NCI-H187 (cell line): ENCODE measurements around the gene ID3.
"Not testable (repeated sequence)": the region's sequence is repeated elsewhere in the genome, so short reads cannot be mapped to it uniquely, and the experiment has no call there.

Experiments used
- DNase-seq, 2 experiments: peaks; one replicate each; lab custom pipeline; 2025; lab: John Stamatoyannopoulos, UW

ID3 gene

GRCh38 chr1:23548704-23549143 lies 10.6 kb downstream of the ID3 start:
- peak in 1 of 2 experiments; percentile 32 for DNase-seq

DNA sequence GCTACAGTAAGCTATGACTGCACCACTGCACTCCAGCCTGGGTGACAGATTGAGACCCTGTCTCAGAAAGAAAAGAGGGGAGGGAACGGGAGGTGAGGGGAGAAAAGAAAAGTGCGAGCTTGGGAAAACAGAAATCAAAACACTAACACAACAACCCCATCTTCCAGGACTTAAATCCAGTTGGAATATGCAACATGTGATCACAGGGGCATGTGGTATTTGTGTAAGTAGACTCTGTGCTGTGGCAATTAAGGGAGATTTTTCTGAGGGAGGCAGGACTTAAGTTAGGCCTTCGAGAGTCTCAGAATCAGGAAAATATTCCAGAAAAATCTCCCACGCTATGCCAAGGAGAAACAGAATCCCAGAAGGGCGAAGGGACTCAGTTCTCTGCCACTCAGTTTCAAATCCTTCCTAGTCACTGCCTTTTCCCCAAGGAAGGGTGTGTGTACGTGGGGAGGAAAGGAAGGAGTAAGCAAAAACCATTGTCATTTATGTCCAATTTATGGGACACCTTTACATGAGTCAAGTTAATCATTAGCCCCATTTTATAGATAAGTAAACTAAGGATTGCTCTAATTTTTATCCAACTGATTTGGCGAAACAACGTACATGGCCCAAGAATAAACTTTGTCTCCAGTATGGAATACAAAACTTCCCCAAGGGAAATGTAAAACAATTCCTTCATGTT lies 12.3 kb downstream of the ID3 start:
- DNase-seq, result no peak

GRCh38 chr1:23545851-23546250 lies 13.4 kb downstream of the ID3 start:
- DNase-seq, result no peak

GRCh38 chr1:23544444-23545389 lies 14.6 kb downstream of the ID3 start:
- peak; percentile 53 to 67 for DNase-seq

DNA sequence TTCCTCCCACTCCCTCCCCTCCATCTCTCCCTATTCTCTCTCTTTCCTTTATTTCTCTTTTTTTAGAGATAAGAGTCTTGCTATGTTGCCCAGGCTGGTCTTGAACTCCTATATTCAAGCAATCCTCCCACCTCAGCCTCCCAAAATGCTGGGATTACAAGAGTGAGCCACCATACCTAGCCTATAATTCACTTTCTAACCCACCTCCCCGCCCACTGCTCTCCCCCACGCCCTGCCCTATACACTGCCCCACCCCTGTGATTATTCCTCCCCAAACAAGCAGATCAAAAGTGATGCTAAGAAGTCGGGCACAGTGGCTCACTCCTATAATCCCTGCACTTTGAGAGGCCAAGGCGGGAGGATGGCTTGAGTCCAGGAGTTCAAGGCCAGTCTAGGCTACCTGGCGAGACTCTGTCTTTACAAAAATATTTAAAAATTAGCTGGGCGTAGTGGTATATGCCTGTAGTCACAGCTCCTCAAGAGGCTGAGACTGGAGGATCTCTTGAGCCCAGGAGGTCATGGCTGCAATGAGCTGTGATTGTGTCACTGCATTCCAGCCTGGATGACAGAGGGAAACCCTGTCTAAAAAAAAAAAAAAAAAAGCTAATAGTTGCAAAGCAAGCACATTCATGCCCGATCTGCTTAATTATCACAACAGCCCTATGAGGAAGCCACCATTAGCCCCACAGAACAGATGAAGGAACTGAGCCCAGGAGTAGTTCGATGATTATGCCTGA lies 15.4 kb downstream of the ID3 start:
- DNase-seq, result no peak

GRCh38 chr1:23542940-23543339 lies 16.4 kb downstream of the ID3 start:
- DNase-seq, result not testable (repeated sequence)

DNA sequence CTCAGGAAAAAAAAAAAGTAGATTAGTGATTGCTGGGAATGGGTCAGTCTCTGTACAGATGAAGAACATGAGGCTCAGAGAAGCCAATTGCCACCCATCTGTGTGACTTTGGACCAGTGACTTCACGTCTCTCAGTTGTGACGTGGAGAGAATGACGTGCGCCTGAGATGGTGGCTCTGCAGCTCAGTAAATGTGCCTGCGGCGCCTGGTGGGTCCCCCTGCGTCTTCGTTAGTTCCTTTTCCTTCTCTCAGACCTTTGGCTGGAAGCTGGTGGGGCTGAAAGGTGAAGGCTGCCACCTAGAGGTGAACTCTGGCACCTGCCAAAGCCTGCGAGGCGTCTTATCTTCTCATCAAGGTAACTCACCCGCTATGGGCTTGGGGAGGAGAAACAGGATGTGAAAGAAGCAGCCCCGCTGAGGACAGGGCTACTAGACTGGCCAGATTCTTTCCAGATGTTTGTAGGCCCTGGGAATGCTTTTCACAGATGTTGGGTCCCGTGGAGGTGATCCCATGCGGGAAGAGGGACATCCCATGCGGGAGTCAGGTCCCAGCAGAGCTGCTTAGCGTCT lies 19.5 kb downstream of the ID3 start:
- peak; percentile 80 to 94 for DNase-seq

DNA sequence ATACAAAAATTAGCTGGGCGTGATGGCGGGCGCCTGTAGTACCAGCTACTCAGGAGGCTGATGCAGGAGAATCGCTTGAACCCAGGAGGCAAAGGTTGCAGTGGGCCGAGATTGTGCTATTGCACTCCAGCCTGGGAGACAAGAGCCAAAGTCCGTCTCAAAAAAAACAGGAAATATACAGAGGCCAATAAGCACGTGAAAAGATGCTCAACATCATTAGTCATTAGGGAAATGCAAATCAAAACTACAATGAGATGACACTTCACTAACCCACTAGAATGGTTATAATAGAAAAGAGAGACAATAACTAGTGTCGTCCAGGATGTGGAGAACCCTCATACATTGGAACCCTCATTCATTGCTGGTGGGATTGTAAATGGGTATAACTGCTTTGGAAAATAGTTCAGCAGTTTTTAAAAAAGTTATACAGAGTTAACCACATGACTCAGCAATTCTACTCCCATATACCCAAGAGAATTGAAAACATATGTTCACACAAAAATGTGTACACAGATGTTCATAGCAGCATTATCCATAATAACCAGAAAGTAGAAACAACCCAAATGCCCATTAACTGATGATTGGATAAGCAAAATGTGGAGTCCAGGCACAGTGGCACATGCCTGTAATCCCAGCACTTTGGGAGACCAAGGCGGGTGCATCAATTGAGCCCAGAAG lies 21.9 kb downstream of the ID3 start:
- no peak for DNase-seq

DNA sequence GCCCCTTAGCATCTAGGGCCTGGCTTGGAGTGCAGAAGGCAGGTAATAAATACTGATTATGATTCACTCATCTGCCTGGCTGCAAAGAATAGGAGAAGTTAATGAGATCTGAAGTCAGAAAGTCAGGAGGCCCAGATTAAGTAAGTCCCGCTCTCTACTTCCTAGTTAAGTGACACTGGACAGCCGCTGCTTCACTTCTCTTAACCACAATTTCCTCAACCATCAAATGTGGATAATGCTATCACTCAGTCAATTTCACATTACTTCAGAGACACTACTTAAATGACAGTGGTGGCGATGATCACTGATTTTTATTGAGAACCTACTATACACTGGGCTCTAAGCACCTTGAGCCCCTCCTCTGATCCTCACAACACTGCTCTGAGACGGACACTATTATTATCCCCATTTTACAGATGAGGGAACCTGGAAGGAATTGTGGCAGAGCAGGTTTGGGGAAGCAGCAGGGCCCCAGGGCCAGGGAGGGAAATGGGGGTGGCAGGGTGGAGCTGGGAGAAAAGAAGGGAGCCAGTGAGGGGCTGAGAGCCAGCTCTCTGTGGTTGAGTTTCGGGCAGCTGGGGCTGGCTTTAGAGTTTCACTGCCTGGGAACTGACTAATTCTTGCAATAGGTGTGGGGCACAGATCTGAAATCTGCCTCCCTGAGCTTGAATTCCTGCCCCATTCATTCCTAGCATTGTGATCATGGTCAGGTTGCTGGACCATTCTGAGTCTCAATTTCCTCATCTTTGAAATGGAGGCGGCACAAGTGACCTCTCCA lies 25.9 kb downstream of the ID3 start:
- DNase-seq, result no peak

DNA sequence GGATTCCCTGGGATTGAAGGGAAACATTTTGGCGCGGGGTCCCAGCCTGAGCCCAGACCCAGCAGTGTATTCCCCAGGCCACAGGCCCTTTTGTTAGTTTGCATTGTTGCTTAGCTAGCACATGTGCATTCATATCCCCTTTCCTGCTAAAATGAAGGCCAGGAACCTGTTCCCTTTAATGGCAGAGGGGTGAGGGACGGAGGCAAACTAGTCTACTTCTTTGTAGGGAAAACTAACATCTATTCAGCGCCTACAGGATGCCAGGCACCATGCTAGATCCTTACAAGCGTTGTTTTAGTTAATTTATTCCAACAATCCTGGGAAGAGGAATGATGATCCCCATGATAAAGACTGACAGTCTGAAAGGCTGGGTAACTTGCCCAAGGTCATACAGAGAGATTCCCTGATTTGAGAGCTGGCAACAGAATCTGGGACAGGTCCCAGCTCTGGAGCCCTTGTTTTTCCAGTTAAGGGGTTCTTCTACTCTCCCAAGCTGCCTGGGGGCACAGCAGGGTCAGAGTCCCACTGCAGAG lies 27.7 kb downstream of the ID3 start:
- no peak for DNase-seq

DNA sequence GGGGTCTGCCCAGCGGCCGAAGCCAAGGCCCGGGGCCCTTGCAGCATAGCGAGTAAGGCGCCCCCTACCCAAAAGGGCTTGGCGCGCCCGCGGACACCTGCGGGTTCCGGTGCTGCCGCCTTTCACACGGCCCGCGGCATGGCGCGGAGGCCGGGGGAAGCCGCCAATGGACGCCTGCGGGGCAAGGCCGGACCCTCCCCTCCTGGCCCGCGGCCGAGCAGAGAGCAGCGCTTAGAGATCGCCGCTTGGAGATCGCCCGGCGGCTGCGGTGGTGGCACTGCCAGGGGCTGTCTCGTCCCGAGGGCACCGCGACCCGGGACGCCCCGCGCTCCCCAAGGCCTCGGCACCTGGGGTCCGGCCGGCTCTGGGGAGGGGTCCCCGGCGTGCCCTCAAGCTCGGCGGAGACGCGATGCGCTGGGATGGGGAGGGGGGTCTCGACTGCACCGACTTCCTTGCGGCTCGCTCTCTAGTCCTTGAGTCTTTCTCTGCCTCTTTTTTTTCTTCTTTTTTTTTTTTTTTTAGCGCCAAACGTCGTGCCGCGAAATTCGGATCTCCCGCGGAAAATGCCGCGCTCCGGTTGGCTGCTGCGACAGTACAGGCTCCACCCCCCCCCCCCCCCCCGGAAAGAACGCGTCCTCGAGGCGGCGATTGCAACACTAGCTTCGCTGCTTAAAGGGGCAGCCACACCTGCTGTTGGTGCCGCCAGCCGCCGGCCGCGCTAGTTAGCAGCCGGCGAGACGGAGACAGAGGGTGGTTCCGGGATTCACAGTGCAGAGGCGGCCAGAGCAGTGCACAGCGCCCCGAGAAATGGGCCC lies 28.3 kb downstream of the ID3 start, which contains the start of gene E2F2:
E2F2 (minus strand) TSS at position 487 of the 815 bp plus-strand sequence; CDS start at position 47, 440 bp downstream.
- DNase-seq, result peak; percentile 63 to 77

- no peak for DNase-seq
Observed at GRCh38 chr1:23530087-23530746, 29.1 kb downstream of the ID3 start.

DNA sequence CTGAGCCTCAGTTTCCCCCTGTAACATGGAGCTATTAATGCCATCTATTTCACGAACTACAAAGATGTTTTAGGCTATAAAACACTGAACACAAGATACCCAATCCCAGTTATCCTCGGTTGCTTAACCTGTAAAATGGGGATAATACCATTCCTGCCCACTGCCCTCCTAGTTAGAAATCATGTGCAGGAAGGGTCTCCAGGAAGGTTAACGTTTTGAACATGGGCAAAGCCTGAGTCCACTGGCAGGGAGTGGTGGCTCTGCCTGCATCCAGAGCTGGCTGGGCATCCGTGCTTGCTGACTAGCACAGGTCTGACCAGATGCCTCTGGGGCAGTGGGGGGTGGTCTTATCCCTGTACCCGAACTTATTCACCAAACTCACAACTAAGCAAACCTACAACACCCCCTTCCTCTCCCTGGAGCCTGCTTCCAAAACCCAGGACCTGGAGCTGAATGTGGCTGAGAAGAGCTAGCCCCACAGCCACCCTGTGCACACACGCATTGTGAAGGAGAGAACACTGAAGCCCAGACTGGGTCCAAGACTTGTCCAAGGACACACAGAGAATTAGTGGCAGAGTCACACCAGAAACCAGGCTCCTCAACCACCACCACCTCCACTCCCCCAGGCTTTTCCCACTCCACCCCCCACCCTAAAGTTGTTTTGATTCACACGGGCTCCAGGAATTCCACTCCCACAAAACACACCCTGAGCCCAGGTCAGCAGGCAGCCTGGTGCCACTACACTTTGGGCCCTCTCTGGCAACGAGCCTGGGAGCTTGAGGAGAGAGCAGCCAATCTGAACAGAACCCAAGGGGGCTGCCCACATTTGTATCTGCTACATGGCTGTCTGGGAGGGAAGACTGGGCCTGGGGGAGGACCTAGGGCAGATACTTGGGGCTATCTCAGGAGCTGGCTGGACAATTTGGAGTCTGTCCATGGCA lies 29.9 kb downstream of the ID3 start:
- DNase-seq, result peak in 1 of 2 experiments; percentile 24

GRCh38 chr1:23528250-23528978 lies 30.9 kb downstream of the ID3 start:
- DNase-seq, result peak; percentile 77 to 87

DNA sequence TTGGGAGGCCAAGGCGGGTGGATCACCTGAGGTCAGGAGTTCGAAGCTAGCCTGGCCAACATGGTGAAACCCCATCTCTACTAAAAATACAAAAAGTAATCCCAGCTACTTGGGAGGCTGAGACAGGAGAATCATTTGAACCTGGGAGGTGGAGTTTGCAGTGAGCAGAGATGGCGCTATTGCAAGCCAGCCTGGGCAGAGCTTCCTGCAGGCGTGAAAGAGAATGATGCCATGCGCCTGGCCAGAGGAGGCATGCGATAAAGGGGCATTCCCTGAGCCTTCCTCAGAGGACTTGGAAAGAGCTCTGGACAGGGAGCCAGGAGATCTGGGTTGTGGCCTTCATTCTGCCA lies 31.4 kb downstream of the ID3 start:
- no peak for DNase-seq

GRCh38 chr1:23527366-23527765 lies 31.9 kb downstream of the ID3 start:
- DNase-seq, result no peak
